Stimulated activated CD8-positive, alpha-beta memory T cell treated with anti-CD3 and anti-CD28 coated beads, Interleukin-4, amount 100 ng/mL, for 1 hour (primary cell): ENCODE results near the gene SLC25A47.
"Not testable (repeated sequence)": the region's sequence is repeated elsewhere in the genome, so short reads cannot be mapped to it uniquely, and the experiment has no call there.

Experiments
- DNase-seq, 2 donors: peaks; one replicate each; pipeline ENCODE4 v3.0.0-alpha.2; 2020; ENCODE audit warnings: low read depth in 2 of 2, low spot score in 1 of 2

Gene SLC25A47

GRCh38 chr14:100304825-100305323 lies 18.3 kb upstream of the SLC25A47 start:
- no peak for DNase-seq

- peak; percentile 25 to 34 for DNase-seq
Observed at GRCh38 chr14:100305324-100306100, 17.6 kb upstream of the SLC25A47 start.

- DNase-seq = peak; percentile 44 to 50
Observed at GRCh38 chr14:100306101-100306997, 16.8 kb upstream of the SLC25A47 start, which contains the start of gene SLC25A29. TSS of gene SLC25A29 (minus strand) at chr14:100306444. CDS start at chr14:100306232, 212 bp downstream.

GRCh38 chr14:100306998-100307765 lies 16.0 kb upstream of the SLC25A47 start:
- no peak for DNase-seq

- no peak for DNase-seq
Observed at GRCh38 chr14:100307766-100308426, 15.2 kb upstream of the SLC25A47 start.

- not testable (repeated sequence) for DNase-seq
Observed at GRCh38 chr14:100308427-100308792, 14.7 kb upstream of the SLC25A47 start.

- no peak for DNase-seq
Observed at GRCh38 chr14:100309028-100309737, 14.0 kb upstream of the SLC25A47 start.

- DNase-seq = not testable (repeated sequence)
Observed at GRCh38 chr14:100312110-100312876, 10.8 kb upstream of the SLC25A47 start.

- DNase-seq = no peak
Observed at GRCh38 chr14:100312877-100313400, 10.2 kb upstream of the SLC25A47 start.

GRCh38 chr14:100313464-100314230 lies 9.5 kb upstream of the SLC25A47 start:
- no peak for DNase-seq

- DNase-seq = no peak
Observed at GRCh38 chr14:100314724-100315123, 8.4 kb upstream of the SLC25A47 start.

GRCh38 chr14:100317389-100317788 lies 5.8 kb upstream of the SLC25A47 start:
- DNase-seq = no peak

GRCh38 chr14:100317912-100318808 lies 5.0 kb upstream of the SLC25A47 start:
- peak; percentile 27 to 54 for DNase-seq

GRCh38 chr14:100320157-100320856 lies 2.8 kb upstream of the SLC25A47 start:
- DNase-seq = no peak

GRCh38 chr14:100321473-100322137 lies 1.5 kb upstream of the SLC25A47 start:
- no peak for DNase-seq
